ENCODE measurements around the gene NFIA. TPM values are rescaled to one million over a fixed set of nuclear protein-coding genes. Genes with fewer than 3 reads are reported as not detected.

The NFIA gene
- total and polyA plus RNA-seq, 2 of the 13 experiments (the other 11 are each of a cell fraction or from before 2014, with no cell fraction given), result 14.7 to 28.5 TPM

DNA sequence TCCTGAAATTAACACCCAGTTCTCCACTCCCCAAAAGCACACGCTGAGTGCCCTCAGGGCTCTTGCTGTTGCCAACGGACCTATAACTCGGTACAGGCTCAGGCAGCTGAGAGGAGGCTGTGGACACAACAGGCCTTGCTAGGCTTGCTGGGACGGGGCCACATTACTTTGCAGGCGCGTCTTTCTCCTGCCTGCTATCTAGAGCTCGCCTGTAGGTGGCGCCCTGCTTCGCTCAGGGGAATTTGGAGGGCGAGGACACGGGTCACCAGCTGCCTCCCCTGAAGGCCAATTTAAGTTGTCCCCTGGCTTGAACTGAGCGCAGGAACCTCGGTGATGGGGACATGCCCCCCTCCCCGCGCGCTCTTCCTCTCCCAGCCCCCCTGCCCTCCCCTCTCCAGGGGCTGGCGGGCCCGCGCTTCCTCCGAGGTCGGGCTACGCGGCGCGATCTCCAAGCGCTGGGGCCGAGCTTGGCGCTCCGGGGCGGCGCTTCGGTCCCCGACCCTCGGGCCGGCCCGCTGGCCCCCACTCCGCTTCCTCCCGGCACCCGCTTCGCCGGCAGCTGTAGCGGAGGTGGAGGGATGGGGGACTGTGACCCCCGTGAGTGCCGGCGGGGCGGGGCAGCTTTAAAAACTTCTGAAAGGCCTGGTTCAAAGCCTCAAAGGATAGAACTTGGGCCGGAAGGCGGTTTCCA, 32.4 kb upstream of the NFIA start (continued):
- TF ChIP-seq PTBP1 (IDR thresholded peaks at IDR 0.05; ENCODE audit: low read depth, low read length, poor library complexity, severe bottlenecking) (no peak), ZNF430 (CRISPR knock-in tag; IDR thresholded peaks at IDR 0.05) (no peak), ZNF501 (CRISPR knock-in tag; IDR thresholded peaks at IDR 0.05) (peak; percentile 70), ZFP41 (CRISPR knock-in tag; IDR thresholded peaks at IDR 0.05; ENCODE audit: borderline replicate concordance) (no peak), ZNF207 (IDR thresholded peaks at IDR 0.05; ENCODE audit: borderline replicate concordance) (no peak), GZF1 (CRISPR knock-in tag; IDR thresholded peaks at IDR 0.05) (no peak), FOXK1 (CRISPR knock-in tag; IDR thresholded peaks at IDR 0.05; ENCODE audit: borderline replicate concordance, low read depth) (no peak), CREB1 (IDR thresholded peaks at IDR 0.05) (no peak), CREB1 (CRISPR knock-in tag; IDR thresholded peaks at IDR 0.05) (no peak), DNMT3B (CRISPR knock-in tag; conservative IDR thresholded peaks at IDR 0.05) (no peak), ZNF510 (CRISPR knock-in tag; IDR thresholded peaks at IDR 0.05; ENCODE audit: low read depth) (no peak), JARID2 (CRISPR knock-in tag; IDR thresholded peaks at IDR 0.05; ENCODE audit: insufficient replicate concordance) (no peak), NR3C1 (CRISPR knock-in tag; IDR thresholded peaks at IDR 0.05) (no peak), ZNF121 (CRISPR knock-in tag; IDR thresholded peaks at IDR 0.05) (peak; percentile 93), RXRB (CRISPR knock-in tag; IDR thresholded peaks at IDR 0.05; ENCODE audit: borderline replicate concordance) (no peak; the same call in 1 of the 2 replicates), TSC22D2 (CRISPR knock-in tag; IDR thresholded peaks at IDR 0.05; ENCODE audit: borderline replicate concordance) (peak; percentile 50; the same call in 1 of the 2 replicates), CCAR2 (optimal IDR thresholded peaks at IDR 0.05; ENCODE audit: low read depth, low read length) (no peak), HDAC1 (CRISPR knock-in tag; IDR thresholded peaks at IDR 0.05) (peak; percentile 64), ZNF780A (CRISPR knock-in tag; IDR thresholded peaks at IDR 0.05) (no peak)
- TF ChIP-seq, protein P1, sequence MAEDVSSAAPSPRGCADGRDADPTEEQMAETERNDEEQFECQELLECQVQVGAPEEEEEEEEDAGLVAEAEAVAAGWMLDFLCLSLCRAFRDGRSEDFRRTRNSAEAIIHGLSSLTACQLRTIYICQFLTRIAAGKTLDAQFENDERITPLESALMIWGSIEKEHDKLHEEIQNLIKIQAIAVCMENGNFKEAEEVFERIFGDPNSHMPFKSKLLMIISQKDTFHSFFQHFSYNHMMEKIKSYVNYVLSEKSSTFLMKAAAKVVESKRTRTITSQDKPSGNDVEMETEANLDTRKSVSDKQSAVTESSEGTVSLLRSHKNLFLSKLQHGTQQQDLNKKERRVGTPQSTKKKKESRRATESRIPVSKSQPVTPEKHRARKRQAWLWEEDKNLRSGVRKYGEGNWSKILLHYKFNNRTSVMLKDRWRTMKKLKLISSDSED (CRISPR knock-in tag; IDR thresholded peaks at IDR 0.05), result no peak
- TF ChIP-seq, protein P2, sequence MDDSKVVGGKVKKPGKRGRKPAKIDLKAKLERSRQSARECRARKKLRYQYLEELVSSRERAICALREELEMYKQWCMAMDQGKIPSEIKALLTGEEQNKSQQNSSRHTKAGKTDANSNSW (CRISPR knock-in tag; IDR thresholded peaks at IDR 0.05; ENCODE audit: borderline replicate concordance), result no peak
- TF ChIP-seq, protein P3, sequence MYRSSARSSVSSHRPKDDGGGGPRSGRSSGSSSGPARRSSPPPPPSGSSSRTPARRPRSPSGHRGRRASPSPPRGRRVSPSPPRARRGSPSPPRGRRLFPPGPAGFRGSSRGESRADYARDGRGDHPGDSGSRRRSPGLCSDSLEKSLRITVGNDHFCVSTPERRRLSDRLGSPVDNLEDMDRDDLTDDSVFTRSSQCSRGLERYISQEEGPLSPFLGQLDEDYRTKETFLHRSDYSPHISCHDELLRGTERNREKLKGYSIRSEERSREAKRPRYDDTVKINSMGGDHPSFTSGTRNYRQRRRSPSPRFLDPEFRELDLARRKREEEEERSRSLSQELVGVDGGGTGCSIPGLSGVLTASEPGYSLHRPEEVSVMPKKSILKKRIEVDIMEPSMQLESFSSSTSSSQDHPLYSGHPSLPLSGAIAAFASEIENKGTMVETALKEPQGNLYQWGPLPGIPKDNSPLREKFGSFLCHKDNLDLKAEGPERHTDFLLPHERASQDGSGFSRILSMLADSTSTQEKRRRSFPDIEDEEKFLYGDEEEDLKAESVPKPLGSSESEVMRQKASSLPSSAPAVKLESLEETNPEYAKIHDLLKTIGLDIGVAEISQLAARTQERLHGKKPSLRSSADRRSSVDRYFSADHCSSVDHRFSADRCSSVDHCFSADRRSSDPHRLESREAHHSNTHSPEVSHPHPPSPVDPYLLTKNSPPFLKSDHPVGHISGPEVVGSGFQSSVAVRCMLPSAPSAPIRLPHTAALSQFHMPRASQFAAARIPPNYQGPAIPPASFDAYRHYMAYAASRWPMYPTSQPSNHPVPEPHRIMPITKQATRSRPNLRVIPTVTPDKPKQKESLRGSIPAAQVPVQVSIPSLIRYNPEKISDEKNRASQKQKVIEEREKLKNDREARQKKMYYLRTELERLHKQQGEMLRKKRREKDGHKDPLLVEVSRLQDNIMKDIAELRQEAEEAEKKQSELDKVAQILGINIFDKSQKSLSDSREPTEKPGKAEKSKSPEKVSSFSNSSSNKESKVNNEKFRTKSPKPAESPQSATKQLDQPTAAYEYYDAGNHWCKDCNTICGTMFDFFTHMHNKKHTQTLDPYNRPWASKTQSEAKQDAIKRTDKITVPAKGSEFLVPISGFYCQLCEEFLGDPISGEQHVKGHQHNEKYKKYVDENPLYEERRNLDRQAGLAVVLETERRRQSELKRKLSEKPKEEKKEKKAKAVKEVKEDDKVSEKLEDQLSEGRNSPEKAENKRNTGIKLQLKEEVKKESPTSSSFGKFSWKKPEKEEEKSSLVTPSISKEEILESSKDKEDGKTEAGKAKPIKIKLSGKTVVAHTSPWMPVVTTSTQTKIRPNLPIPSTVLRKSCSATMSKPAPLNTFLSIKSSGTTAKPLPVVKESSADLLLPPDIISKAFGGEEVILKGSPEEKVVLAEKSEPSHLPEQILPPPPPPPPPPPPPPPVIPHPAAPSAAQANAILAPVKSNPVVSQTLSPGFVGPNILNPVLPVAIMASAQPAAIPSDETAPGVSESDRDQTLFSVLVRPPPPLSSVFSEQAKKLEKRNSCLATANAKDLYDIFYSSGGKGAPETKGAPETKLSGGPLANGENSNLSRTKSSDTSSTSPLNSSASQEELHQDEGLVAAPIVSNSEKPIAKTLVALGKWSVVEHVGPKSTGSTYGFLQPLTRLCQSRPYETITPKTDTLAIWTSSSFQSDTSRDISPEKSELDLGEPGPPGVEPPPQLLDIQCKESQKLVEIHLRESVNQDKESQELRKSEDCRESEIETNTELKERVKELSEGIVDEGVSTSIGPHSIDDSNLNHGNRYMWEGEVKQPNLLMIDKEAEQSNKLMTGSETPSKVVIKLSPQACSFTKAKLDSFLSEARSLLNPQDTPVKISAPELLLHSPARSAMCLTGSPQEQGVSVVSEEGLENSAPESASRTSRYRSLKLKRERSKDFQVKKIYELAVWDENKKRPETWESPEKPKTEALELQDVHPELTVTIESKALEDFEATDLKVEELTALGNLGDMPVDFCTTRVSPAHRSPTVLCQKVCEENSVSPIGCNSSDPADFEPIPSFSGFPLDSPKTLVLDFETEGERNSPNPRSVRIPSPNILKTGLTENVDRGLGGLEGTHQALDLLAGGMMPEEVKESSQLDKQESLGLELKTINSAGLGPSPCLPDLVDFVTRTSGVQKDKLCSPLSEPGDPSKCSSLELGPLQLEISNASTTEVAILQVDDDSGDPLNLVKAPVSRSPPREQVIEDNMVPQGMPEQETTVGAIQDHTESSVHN (CRISPR knock-in tag; IDR thresholded peaks at IDR 0.05), result no peak
